ENCODE measurements around the gene DIPK1B. TPM values are rescaled to one million over a fixed set of nuclear protein-coding genes. Genes with fewer than 3 reads are reported as not detected.
"Not testable (repeated sequence)": the region's sequence is repeated elsewhere in the genome, so short reads cannot be mapped to it uniquely, and the experiment has no call there.

DIPK1B gene
- total RNA-seq, 1 experiment from 2014 or later: 45.4 TPM

DNA sequence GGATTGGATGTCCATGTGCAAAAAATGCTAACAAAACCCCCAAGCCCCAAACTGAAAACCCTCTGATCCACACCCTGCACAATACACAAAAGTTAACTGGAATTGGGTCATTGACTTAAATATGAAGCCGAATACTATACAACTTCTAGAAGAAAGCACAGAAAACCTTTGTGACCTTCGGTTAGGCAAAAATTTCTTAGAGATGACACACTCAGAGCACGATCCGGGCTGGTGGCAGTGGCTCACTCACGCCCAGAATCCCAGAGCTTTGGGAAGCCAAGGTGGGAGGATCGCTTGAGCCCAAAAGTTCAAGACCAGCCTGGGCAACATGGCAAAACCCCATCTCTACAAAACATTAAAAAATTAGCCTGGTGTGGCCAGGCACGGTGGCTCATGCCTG lies 1.8 kb upstream of the DIPK1B start:
- DNase-seq (ENCODE audit: low spot score) (no peak), ATAC-seq (no peak)
- Mint-ChIP-seq H3K36me3 (no peaks in the 10 kb centered on the region), H3K4me1 (peaks cover 4% of the 10 kb centered on the region), H3K4me3 (peak overlapping the region; percentile 70; the same call in 1 of the 2 replicates), H3K27ac (no peak overlapping the region), H3K27me3 (ENCODE audit: low read depth) (peaks cover 15% of the 10 kb centered on the region), H3K9me3 (no peaks in the 10 kb centered on the region)
- CTCF ChIA-PET: interaction anchor here (0.6 kb wide), 1 partner anchor 20 kb away, joined by 3 read pairs; no protein-coding TSS in a partner anchor
- no peak for TF ChIP-seq EMX1 (CRISPR knock-in tag; IDR thresholded peaks at IDR 0.05)
- TF ChIP-seq, protein P1, sequence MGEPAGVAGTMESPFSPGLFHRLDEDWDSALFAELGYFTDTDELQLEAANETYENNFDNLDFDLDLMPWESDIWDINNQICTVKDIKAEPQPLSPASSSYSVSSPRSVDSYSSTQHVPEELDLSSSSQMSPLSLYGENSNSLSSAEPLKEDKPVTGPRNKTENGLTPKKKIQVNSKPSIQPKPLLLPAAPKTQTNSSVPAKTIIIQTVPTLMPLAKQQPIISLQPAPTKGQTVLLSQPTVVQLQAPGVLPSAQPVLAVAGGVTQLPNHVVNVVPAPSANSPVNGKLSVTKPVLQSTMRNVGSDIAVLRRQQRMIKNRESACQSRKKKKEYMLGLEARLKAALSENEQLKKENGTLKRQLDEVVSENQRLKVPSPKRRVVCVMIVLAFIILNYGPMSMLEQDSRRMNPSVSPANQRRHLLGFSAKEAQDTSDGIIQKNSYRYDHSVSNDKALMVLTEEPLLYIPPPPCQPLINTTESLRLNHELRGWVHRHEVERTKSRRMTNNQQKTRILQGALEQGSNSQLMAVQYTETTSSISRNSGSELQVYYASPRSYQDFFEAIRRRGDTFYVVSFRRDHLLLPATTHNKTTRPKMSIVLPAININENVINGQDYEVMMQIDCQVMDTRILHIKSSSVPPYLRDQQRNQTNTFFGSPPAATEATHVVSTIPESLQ (CRISPR knock-in tag; IDR thresholded peaks at IDR 0.05): no peak
- no peak for TF ChIP-seq TP53 (CRISPR knock-in tag; IDR thresholded peaks at IDR 0.05)
- TF ChIP-seq, protein P2, sequence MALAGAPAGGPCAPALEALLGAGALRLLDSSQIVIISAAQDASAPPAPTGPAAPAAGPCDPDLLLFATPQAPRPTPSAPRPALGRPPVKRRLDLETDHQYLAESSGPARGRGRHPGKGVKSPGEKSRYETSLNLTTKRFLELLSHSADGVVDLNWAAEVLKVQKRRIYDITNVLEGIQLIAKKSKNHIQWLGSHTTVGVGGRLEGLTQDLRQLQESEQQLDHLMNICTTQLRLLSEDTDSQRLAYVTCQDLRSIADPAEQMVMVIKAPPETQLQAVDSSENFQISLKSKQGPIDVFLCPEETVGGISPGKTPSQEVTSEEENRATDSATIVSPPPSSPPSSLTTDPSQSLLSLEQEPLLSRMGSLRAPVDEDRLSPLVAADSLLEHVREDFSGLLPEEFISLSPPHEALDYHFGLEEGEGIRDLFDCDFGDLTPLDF (CRISPR knock-in tag; IDR thresholded peaks at IDR 0.05): no peak
- TF ChIP-seq JAZF1 (CRISPR knock-in tag; IDR thresholded peaks at IDR 0.05): no peak
- no peak for TF ChIP-seq IRF2 (CRISPR knock-in tag; IDR thresholded peaks at IDR 0.05; ENCODE audit: borderline replicate concordance, low read depth)
- TF ChIP-seq ZBTB21 (CRISPR knock-in tag; IDR thresholded peaks at IDR 0.05; ENCODE audit: borderline replicate concordance): no peak
- TF ChIP-seq FOXP1 (CRISPR knock-in tag; IDR thresholded peaks at IDR 0.05; ENCODE audit: borderline replicate concordance): no peak
- TF ChIP-seq, protein P3, sequence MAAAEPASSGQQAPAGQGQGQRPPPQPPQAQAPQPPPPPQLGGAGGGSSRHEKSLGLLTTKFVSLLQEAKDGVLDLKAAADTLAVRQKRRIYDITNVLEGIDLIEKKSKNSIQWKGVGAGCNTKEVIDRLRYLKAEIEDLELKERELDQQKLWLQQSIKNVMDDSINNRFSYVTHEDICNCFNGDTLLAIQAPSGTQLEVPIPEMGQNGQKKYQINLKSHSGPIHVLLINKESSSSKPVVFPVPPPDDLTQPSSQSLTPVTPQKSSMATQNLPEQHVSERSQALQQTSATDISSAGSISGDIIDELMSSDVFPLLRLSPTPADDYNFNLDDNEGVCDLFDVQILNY (CRISPR knock-in tag; IDR thresholded peaks at IDR 0.05): no peak
- TF ChIP-seq, protein P4, sequence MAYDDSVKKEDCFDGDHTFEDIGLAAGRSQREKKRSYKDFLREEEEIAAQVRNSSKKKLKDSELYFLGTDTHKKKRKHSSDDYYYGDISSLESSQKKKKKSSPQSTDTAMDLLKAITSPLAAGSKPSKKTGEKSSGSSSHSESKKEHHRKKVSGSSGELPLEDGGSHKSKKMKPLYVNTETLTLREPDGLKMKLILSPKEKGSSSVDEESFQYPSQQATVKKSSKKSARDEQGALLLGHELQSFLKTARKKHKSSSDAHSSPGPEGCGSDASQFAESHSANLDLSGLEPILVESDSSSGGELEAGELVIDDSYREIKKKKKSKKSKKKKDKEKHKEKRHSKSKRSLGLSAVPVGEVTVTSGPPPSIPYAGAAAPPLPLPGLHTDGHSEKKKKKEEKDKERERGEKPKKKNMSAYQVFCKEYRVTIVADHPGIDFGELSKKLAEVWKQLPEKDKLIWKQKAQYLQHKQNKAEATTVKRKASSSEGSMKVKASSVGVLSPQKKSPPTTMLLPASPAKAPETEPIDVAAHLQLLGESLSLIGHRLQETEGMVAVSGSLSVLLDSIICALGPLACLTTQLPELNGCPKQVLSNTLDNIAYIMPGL (CRISPR knock-in tag; IDR thresholded peaks at IDR 0.05): no peak
- POLR2A ChIA-PET: no interaction called here

DNA sequence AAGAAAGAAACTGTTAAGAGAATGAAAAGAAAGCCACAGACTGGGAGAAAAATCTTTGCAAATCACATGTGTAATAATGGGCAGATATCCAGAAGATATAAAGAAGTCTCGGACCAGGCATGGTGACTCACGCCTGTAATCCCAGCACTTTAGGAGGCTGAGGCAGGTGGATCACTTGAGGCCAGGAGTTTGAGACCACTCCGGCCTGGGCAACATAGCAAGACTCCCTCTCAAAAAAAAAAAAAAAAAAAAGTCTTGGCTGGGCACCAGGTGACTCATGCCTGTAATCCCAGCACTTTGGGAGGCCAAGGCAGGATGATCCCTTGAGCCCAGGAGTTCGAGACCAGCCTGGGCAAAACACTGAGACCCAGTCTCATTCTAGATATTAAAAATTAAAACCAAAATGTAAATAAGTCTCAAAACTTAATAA lies 1.1 kb upstream of the DIPK1B start:
- Mint-ChIP-seq H3K27me3 (ENCODE audit: low read depth) (peaks cover 15% of the 10 kb centered on the region), H3K4me3 (peak overlapping the region; percentile 70)
- ChIA-PET CTCF (interaction anchor here (0.6 kb wide), 1 partner anchor 19 kb away, joined by 3 read pairs; no protein-coding TSS in a partner anchor), POLR2A (interaction anchor here (0.6 to 0.7 kb wide), 3 partner anchors 17 to 21 kb away, joined by 3 to 9 read pairs (median 3); no protein-coding TSS in a partner anchor)
- not testable (repeated sequence) for H3K9me3 Mint-ChIP-seq; H3K27ac Mint-ChIP-seq; DNase-seq (ENCODE audit: low spot score); ATAC-seq; H3K4me1 Mint-ChIP-seq; H3K36me3 Mint-ChIP-seq
- TF ChIP-seq ZNF121 (CRISPR knock-in tag; IDR thresholded peaks at IDR 0.05): peak; percentile 89; the same call in 1 of the 2 replicates

DNA sequence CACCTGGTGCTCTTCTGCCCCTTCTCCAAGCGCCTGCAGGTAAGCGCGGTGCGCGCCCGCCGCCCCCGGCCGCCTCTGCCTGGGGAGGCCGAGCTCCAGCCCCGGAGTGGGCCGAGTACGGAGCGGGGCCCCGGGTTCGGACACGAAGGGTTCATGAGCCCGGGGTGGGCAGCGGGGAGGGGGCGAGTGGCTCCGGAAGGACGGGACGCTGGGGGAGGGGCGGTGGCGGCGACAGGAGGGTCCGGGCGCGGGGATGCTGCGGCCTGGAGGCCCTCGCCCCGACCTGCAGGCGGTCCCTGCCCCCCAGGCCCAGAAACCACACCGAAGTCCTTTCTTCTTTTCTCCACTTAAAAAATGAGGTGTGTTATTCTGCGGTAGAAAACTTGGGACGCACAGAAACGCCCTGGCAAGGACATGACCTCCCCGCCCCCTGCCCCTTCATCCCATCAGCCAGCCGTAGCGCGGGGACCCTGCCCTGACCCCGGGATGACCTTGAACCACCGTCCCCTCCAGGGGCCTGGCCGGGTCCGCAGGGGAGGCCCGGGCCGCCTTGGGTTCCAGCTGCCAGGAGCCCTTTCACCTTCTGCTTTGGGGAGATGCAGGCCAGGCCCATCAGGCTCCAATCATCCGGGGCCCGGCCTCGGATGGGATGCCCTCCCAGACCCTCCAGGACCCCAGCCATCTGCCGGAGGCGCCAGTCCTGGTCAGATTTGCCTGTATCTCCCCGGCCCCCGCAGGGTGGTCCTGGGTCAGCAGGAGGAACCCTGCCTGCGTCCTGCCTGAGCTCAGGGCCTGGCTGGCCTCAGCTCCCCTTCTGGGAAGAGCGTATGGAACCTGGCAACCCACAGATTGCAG lies 545 bp downstream of the DIPK1B start:
- Mint-ChIP-seq H3K27ac (no peak overlapping the region), H3K4me1 (peaks cover 4% of the 10 kb centered on the region), H3K4me3 (peak overlapping the region; percentile 69), H3K27me3 (ENCODE audit: low read depth) (peaks cover 15% of the 10 kb centered on the region), H3K36me3 (no peaks in the 10 kb centered on the region), H3K9me3 (no peaks in the 10 kb centered on the region)
- ATAC-seq (peak; percentile 2; the same call in 1 of the 2 replicates), DNase-seq (ENCODE audit: low spot score) (no peak)
- POLR2A ChIA-PET: interaction anchor here (0.5 to 1.0 kb wide), 2 partner anchors 12 to 63 kb away, joined by 3 read pairs; no protein-coding TSS in a partner anchor
- CTCF ChIA-PET: interaction anchor here (0.5 to 2.2 kb wide), 10 partner anchors 10 to 129 kb away, joined by 3 to 12 read pairs (median 4); partner anchors contain the start of genes AJM1 and LCN8
- peak; percentile 78; the same call in 1 of the 2 replicates for TF ChIP-seq ESRRA (CRISPR knock-in tag; IDR thresholded peaks at IDR 0.05; ENCODE audit: borderline replicate concordance)
- TF ChIP-seq NR2C2 (CRISPR knock-in tag; IDR thresholded peaks at IDR 0.05): no peak
- 0 out of 2 replicates have a peak, but pooled peaks have one; percentile 28 for TF ChIP-seq TP53 (CRISPR knock-in tag; IDR thresholded peaks at IDR 0.05)
- TF ChIP-seq ZNF121 (CRISPR knock-in tag; IDR thresholded peaks at IDR 0.05): no peak
